ENCODE data around the gene CNTNAP1. TPM values are rescaled to one million over a fixed set of nuclear protein-coding genes. Genes with fewer than 3 reads are reported as not detected.
A peak's percentile ranks its signal among the peaks of the same experiment; 100 is the strongest.
"Not testable (repeated sequence)": the region's sequence is repeated elsewhere in the genome, so short reads cannot be mapped to it uniquely, and the experiment has no call there.

The CNTNAP1 gene
- 7.1 and 9.0 TPM in 2 replicates for total RNA-seq (2014; rRNA removed)
- 6.4 TPM for polyA plus RNA-seq (2012)

GRCh38 chr17:42681976-42682721 is at the start of gene CNTNAP1:
CNTNAP1 (plus strand) TSS chr17:42682531; CDS start chr17:42682830, 299 bp downstream.
- DNase-seq (ENCODE audit: low read depth) = peak; percentile 65

GRCh38 chr17:42632949-42633444 is 49.3 kb upstream of the CNTNAP1 start:
- no peak for DNase-seq (ENCODE audit: low read depth)

GRCh38 chr17:42639525-42640113 is 42.7 kb upstream of the CNTNAP1 start:
- DNase-seq (ENCODE audit: low read depth) = no peak

- DNase-seq (ENCODE audit: low read depth) = no peak
Observed at GRCh38 chr17:42640121-42640520, 42.2 kb upstream of the CNTNAP1 start.

GRCh38 chr17:42642336-42642735 is 40.0 kb upstream of the CNTNAP1 start:
- DNase-seq (ENCODE audit: low read depth) = no peak

- no peak for DNase-seq (ENCODE audit: low read depth)
Observed at GRCh38 chr17:42647778-42648177, 34.6 kb upstream of the CNTNAP1 start.

- no peak for DNase-seq (ENCODE audit: low read depth)
Observed at GRCh38 chr17:42651392-42651791, 30.9 kb upstream of the CNTNAP1 start.

- DNase-seq (ENCODE audit: low read depth) = no peak
Observed at GRCh38 chr17:42653179-42654124, 28.9 kb upstream of the CNTNAP1 start.

- peak; percentile 66 for DNase-seq (ENCODE audit: low read depth)
Observed at GRCh38 chr17:42655528-42655927, 26.8 kb upstream of the CNTNAP1 start.

- no peak for DNase-seq (ENCODE audit: low read depth)
Observed at GRCh38 chr17:42657824-42658588, 24.3 kb upstream of the CNTNAP1 start.

GRCh38 chr17:42659079-42659931 is 23.0 kb upstream of the CNTNAP1 start, which contains the start of gene TUBG2:
TUBG2 (plus strand) TSS chr17:42659284; CDS start chr17:42659504, 220 bp downstream.
- DNase-seq (ENCODE audit: low read depth) = peak; percentile 89

- not testable (repeated sequence) for DNase-seq (ENCODE audit: low read depth)
Observed at GRCh38 chr17:42659932-42660274, 22.4 kb upstream of the CNTNAP1 start.

- peak; percentile 77 for DNase-seq (ENCODE audit: low read depth)
Observed at GRCh38 chr17:42660692-42661345, 21.5 kb upstream of the CNTNAP1 start.

- DNase-seq (ENCODE audit: low read depth) = no peak
Observed at GRCh38 chr17:42665581-42666001, 16.7 kb upstream of the CNTNAP1 start.

GRCh38 chr17:42666126-42666525 is 16.2 kb upstream of the CNTNAP1 start:
- not testable (repeated sequence) for DNase-seq (ENCODE audit: low read depth)

- peak; percentile 96 for DNase-seq (ENCODE audit: low read depth)
Observed at GRCh38 chr17:42667088-42667951, 15.0 kb upstream of the CNTNAP1 start.

- no peak for DNase-seq (ENCODE audit: low read depth)
Observed at GRCh38 chr17:42669705-42669976, 12.7 kb upstream of the CNTNAP1 start.

GRCh38 chr17:42669977-42670788 is 12.1 kb upstream of the CNTNAP1 start:
- DNase-seq (ENCODE audit: low read depth) = no peak

Data from LHCN-M2 (cell line).